ENCODE data around the gene CTDSP2. TPM values are rescaled to one million over a fixed set of nuclear protein-coding genes. Genes with fewer than 3 reads are reported as not detected.

Gene CTDSP2
- total and polyA plus RNA-seq, 2 donors (not counting 3 experiments of a cell fraction or from before 2014, with no cell fraction given), result 142 to 146 TPM

GRCh38 chr12:57882575-57882974 lies 36.0 kb upstream of the CTDSP2 start:
- Histone ChIP-seq H3K4me1 (ENCODE audit: control insufficient read depth, extremely low read depth, insufficient read depth, low read length) (peaks cover 2% of the 10 kb centered on the region), H3K27me3 (ENCODE audit: control insufficient read depth in 2 of 2, insufficient read depth in 2 of 2, low read length in 2 of 2) (peaks cover 1 to 2% of the 10 kb centered on the region in 2 experiments), H3K4me3 (replicated peaks in 1 of 3; ENCODE audit: insufficient read depth in 1 of 3, low read depth in 1 of 3, low read length in 3 of 3) (no peak overlapping the region), H3K9ac (replicated peaks; ENCODE audit: extremely low read depth, insufficient read depth, low read length) (no peak overlapping the region), H3K79me2 (ENCODE audit: control insufficient read depth, insufficient read depth, low read length) (no peaks in the 10 kb centered on the region), H2AFZ (ENCODE audit: low read depth, low read length) (no peak overlapping the region), H3K36me3 (ENCODE audit: control insufficient read depth in 2 of 2, extremely low read depth in 1 of 2, insufficient read depth in 2 of 2, low read length in 2 of 2) (no peaks in the 10 kb centered on the region), H3K4me2 (ENCODE audit: insufficient read depth, low read length) (no peak overlapping the region), H4K20me1 (replicated peaks; ENCODE audit: control insufficient read depth, extremely low read depth, insufficient read depth, low read length) (no peaks in the 10 kb centered on the region), H3K9me3 (replicated peaks; ENCODE audit: control insufficient read depth, insufficient read depth, low read length) (no peaks in the 10 kb centered on the region), H3K27ac (ENCODE audit: insufficient read depth, low read depth, low read length) (no peak overlapping the region), H3K9me1 (replicated peaks; ENCODE audit: control insufficient read depth, extremely low read depth, insufficient read depth, low read length) (no peaks in the 10 kb centered on the region)
- TF ChIP-seq EZH2 (IDR thresholded peaks at IDR 0.05; ENCODE audit: borderline replicate concordance, low read depth, low read length, severe bottlenecking) (no peak), FOS (IDR thresholded peaks at IDR 0.05; ENCODE audit: borderline replicate concordance, insufficient read depth, low read length) (no peak), JUN (IDR thresholded peaks at IDR 0.05; ENCODE audit: borderline replicate concordance, insufficient read depth, insufficient read length, low read depth) (no peak), POLR2AphosphoS5 (IDR thresholded peaks at IDR 0.05; ENCODE audit: insufficient read depth, low read depth, low read length) (no peak)
- DNase-seq (ENCODE audit: low read depth, low spot score), result no peak
- no TSS peak for BruUV-seq (replicated peaks)
- FAIRE-seq, result no peak
- ChIA-PET POLR2A (no interaction called here), CTCF (interaction anchor here (1.1 to 2.2 kb wide), 3 partner anchors 14 to 21 kb away, joined by 3 to 7 read pairs (median 6); no protein-coding TSS in a partner anchor)
- dilution Hi-C loops (cut with MboI; ENCODE audit: extremely low pct_ligation_motif_present, low sequenced_read_pairs) (no loop called here), intact Hi-C loops (cut with micrococcal nuclease) (no loop called here)

DNA sequence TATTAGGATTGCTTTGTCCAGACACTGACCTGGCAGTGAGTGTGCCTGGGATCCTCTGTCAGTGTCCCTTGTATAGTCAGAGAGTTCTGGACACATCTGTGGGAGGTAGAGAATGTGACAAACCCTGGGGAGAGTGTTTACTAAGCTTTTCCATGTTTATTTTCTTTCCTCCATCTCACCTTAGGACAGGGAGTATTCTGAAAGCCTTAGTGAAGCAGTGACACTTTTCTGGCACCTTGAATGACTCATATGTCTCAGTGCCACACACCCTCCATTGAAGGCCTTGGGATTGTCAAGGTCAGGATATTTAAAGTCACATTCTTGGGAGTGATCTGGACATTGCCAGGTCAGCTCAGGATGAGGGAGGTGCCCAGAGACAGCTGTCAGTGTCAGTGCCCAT lies 34.9 kb upstream of the CTDSP2 start:
- ChIA-PET CTCF (interaction anchor here (1.5 to 2.2 kb wide), 2 partner anchors 16 to 17 kb away, joined by 6 to 7 read pairs; no protein-coding TSS in a partner anchor), POLR2A (no interaction called here)
- dilution Hi-C loops (cut with MboI; ENCODE audit: extremely low pct_ligation_motif_present, low sequenced_read_pairs) (no loop called here), intact Hi-C loops (cut with micrococcal nuclease) (no loop called here)
- H3K9me3 ChIP-seq (replicated peaks; ENCODE audit: control insufficient read depth, insufficient read depth, low read length), result no peaks in the 10 kb centered on the region
- no peak overlapping the region for H3K4me3 ChIP-seq (replicated peaks in 1 of 3; ENCODE audit: insufficient read depth in 1 of 3, low read depth in 1 of 3, low read length in 3 of 3)
- FAIRE-seq (no peak), DNase-seq (ENCODE audit: low read depth, low spot score) (no peak)
- peaks cover 3 to 5% of the 10 kb centered on the region in 2 experiments for H3K27me3 ChIP-seq (ENCODE audit: control insufficient read depth in 2 of 2, insufficient read depth in 2 of 2, low read length in 2 of 2)
- no peaks in the 10 kb centered on the region for H3K9me1 ChIP-seq (replicated peaks; ENCODE audit: control insufficient read depth, extremely low read depth, insufficient read depth, low read length)
- H4K20me1 ChIP-seq (replicated peaks; ENCODE audit: control insufficient read depth, extremely low read depth, insufficient read depth, low read length), result no peaks in the 10 kb centered on the region
- no peak overlapping the region for H3K9ac ChIP-seq (replicated peaks; ENCODE audit: extremely low read depth, insufficient read depth, low read length)
- no peaks in the 10 kb centered on the region for H3K79me2 ChIP-seq (ENCODE audit: control insufficient read depth, insufficient read depth, low read length)
- no peaks in the 10 kb centered on the region for H3K36me3 ChIP-seq (ENCODE audit: control insufficient read depth in 2 of 2, extremely low read depth in 1 of 2, insufficient read depth in 2 of 2, low read length in 2 of 2)
- H3K4me2 ChIP-seq (ENCODE audit: insufficient read depth, low read length), result no peak overlapping the region
- TF ChIP-seq EZH2 (IDR thresholded peaks at IDR 0.05; ENCODE audit: borderline replicate concordance, low read depth, low read length, severe bottlenecking), result no peak
- no peak for TF ChIP-seq MYC (IDR thresholded peaks at IDR 0.05; ENCODE audit: low read depth, low read length)
- TF ChIP-seq POLR2A (IDR thresholded peaks at IDR 0.05; ENCODE audit: low read depth, low read length), result no peak
- no peak for TF ChIP-seq MAX (IDR thresholded peaks at IDR 0.05; ENCODE audit: insufficient read depth, insufficient read length)
- TF ChIP-seq FOS (IDR thresholded peaks at IDR 0.05; ENCODE audit: borderline replicate concordance, insufficient read depth, low read length), result no peak
- no peak for TF ChIP-seq CTCF (IDR thresholded peaks at IDR 0.05; ENCODE audit: extremely low read depth in 1 of 2, insufficient read depth in 1 of 2, low read depth in 1 of 2, low read length in 2 of 2)
- TF ChIP-seq GATA2 (IDR thresholded peaks at IDR 0.05; ENCODE audit: insufficient read depth, insufficient read length, low read depth, low read length), result no peak
- no peak for TF ChIP-seq POLR2AphosphoS5 (IDR thresholded peaks at IDR 0.05; ENCODE audit: insufficient read depth, low read depth, low read length)
- TF ChIP-seq JUN (IDR thresholded peaks at IDR 0.05; ENCODE audit: borderline replicate concordance, insufficient read depth, insufficient read length, low read depth), result no peak
- H3K27ac ChIP-seq (ENCODE audit: insufficient read depth, low read depth, low read length), result no peak overlapping the region
- H3K4me1 ChIP-seq (ENCODE audit: control insufficient read depth, extremely low read depth, insufficient read depth, low read length), result no peaks in the 10 kb centered on the region
- no TSS peak for BruUV-seq (replicated peaks)
- H2AFZ ChIP-seq (ENCODE audit: low read depth, low read length), result no peak overlapping the region
